Ishikawa (cell line): ENCODE results near the gene DSCAML1.

Source experiments
- CEBPB ChIP-seq: IDR thresholded peaks from 2 replicates; pipeline ENCODE4 v1.6.1; 2012
- EP300 ChIP-seq: IDR thresholded peaks from 2 replicates; pipeline ENCODE4 v1.6.1; 2012; ENCODE audit warnings: borderline replicate concordance
- FOXM1 ChIP-seq: IDR thresholded peaks from 2 replicates; pipeline ENCODE4 v1.6.1; 2012; ENCODE audit warnings: low read depth, borderline replicate concordance
- MAX ChIP-seq: IDR thresholded peaks from 2 replicates; pipeline ENCODE4 v1.6.1; 2012
- REST ChIP-seq: IDR thresholded peaks from 2 replicates; pipeline ENCODE4 v1.6.1; 2012; ENCODE audit warnings: low read depth, mild to moderate bottlenecking
- TAF1 ChIP-seq: IDR thresholded peaks from 2 replicates; pipeline ENCODE4 v1.6.1; 2012; ENCODE audit warnings: low read depth, mild to moderate bottlenecking
- TCF12 ChIP-seq: IDR thresholded peaks from 2 replicates; pipeline ENCODE4 v1.6.1; 2012; ENCODE audit warnings: low read depth
- TEAD4 ChIP-seq: IDR thresholded peaks from 2 replicates; pipeline ENCODE4 v1.6.1; 2012
- YY1 ChIP-seq: IDR thresholded peaks from 2 replicates; pipeline ENCODE4 v1.6.1; 2012; ENCODE audit warnings: low read depth
- ZBTB7A ChIP-seq: IDR thresholded peaks from 2 replicates; pipeline ENCODE4 v1.6.1; 2012; ENCODE audit warnings: low read depth

GRCh38 chr11:117471776-117472175, 325.2 kb downstream of the DSCAML1 start:
- no peak for TF ChIP-seq FOXM1
- no peak for TF ChIP-seq YY1
- TF ChIP-seq EP300: no peak
- TF ChIP-seq ZBTB7A: no peak
- TF ChIP-seq REST: no peak
- TF ChIP-seq CEBPB: no peak
- no peak for TF ChIP-seq MAX
- no peak for TF ChIP-seq TAF1
- TF ChIP-seq TEAD4: no peak
- no peak for TF ChIP-seq TCF12
